HG03469 (cell line): ENCODE results near the gene STXBP5.
"Not testable (repeated sequence)": the region's sequence is repeated elsewhere in the genome, so short reads cannot be mapped to it uniquely, and the experiment has no call there.

Source experiments
- ATAC-seq: cut with Tn5 transposase; IDR thresholded peaks from one replicate; pipeline ENCODE4 v1.9.1; 2021; ENCODE audit warnings: mild to moderate bottlenecking, moderate library complexity, moderate number of reproducible peaks; ENCODE audit not compliant: unreplicated experiment

STXBP5 gene

DNA sequence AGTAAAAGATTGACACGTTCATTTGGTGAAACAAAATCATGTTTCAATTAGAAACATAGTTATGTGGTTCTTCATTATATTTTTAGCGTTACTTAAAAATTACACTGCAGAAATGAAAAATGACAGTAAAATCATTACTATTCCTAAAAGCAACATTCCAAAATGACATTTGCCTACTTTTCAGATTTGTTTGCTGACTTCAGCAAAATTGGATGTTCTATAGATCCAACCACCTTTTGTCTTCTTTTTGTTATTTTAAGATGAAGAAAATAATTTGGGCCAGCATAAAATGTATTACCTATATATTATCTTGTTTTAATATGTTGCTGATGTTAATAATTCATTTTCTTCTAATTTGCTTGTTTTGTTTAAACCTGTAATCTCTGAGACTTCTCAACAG lies 30.5 kb downstream of the STXBP5 start:
- ATAC-seq = no peak

DNA sequence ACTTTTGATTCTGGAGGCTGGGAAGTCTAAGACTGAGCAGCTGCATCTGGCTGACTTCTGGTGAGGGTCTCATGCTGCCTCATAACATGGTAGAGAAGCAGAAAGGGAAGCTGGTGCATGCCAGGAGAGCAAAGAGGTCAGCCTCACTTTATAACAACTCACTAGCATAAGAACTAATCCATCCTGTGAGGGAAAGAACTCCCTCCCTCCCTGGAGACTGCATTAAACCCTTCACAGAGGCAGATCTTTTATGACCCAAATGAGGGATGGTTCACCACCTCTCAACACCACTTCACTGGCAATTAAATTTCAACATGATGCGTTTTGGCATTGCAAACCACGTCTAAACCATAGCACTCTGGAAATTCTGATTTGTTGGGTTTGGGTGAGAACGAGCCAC lies 33.9 kb downstream of the STXBP5 start:
- no peak for ATAC-seq

DNA sequence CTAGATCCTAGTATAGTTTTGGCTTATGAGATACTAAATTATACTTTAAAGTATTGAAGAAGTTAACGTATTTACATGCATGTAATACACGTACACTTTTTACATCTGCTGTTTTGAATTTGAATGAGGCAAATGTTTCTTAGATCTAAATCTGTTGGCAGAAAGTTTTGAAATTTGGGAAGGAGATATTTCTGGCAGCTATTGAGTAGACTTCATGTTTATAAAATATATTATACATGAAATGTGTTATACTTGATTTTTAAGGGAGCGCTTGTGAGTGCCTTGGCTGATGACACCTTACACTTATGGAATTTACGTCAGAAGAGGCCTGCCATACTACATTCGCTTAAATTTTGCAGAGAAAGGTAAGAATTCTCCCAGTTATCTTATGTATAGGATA lies 34.7 kb downstream of the STXBP5 start:
- ATAC-seq = no peak

DNA sequence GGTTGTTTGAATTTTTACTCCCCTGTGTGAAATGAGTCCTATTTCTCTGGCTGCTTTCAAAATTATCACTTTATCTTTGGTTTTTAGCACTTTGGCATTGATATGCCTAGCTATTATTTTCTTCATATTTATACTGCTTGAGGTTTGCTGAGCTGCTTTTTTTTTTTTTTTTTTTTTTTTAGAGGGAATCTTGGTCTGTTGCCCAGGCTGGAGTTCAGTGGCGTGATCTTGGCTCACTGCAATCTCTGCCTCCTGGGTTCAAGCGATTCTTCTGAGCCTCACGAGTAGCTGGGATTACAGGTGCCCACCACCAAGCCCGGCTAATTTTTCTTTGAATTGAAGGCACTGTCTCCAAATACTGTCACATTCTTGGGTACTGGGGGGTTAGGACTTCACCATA lies 40.6 kb downstream of the STXBP5 start:
- no peak for ATAC-seq

DNA sequence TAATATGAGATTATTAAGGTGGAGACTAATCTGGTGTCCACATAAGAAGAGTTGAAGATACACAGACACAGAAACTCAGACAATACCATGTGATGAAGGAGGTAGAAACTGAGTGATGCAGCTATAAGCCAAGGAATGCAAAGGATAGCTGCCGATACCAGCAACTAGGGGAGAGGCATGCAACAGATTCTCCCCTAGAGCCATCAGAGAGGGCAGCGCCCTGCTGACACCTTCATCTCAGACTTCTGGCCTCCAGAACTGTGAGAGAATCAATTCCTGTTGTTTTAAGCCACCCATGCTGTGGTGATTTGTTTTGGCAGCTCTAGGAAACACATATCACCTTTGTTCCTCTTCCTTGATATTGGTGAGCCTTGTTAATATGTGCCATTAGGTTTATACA lies 41.5 kb downstream of the STXBP5 start:
- no peak for ATAC-seq

DNA sequence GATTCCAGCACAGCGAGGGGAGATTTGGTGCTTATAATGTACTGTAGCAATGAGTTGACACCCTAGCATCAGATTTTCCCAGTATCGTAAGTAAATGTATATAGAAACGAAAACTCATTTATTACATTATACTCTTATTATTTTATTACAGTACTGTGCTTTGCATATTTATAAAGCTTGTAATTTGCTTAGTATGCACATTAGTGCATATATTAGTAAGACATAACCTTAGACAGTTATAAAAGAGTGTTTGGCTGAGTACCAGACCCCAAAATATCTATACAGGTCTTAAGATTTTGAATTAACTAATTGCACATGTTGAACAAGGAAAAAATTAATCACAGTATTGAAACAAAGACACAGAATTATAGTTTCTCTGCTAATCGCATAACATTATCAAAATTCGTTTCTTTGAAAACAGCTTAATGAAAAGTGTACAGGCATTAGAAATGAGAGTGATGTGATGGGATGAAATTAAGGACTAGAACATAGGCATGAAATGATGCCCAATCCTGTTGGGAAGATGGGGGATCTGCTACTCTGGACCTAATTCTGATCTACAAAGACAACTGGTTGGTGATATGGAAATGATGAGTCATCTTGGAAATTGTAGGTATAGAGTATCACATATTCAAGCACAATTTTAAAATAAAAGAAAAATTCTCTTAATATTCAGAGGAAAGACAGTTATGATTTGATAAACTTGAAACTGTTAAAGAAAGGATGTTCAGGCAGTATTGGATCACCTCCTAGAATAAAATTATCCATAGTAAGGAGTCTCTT lies 42.8 kb downstream of the STXBP5 start:
- ATAC-seq = no peak

DNA sequence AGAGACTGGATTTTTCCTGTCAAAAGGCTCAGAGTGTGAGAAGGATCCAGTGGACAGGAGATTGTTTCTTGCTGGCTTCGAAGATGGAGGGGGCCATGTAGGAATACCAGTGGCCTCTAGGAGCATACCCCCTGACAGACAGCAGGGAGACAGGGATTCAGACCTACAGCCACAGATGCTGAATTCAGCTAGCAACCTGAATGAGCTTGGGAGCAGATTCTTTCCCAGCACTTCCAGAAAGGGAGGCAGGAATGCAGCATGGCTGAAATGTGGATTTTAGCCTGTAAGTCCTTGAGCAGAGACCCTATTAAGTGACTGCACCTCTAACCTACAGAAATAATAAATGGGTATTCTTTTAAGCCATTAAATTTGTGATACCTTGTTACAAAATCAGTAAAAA lies 44.6 kb downstream of the STXBP5 start:
- ATAC-seq = no peak

DNA sequence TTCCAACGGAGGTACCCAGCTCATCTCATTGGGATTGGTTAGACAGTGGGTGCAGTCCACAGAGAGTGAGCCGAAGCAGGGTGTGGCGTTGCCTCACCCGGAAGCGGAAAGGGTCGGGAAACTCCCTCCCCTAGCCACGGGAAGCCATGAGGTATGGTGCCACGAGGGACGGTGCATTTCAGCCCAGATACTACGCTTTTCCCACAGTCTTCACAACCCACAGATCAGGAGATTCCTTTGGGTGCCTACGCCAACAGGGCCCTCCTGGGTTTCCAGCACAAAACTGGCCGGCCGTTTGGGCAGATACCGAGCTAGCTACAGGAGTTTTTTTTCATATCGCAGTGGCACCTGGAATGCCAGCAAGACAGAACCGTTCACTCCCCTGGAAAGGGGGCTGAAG lies 46.9 kb downstream of the STXBP5 start:
- ATAC-seq = no peak

DNA sequence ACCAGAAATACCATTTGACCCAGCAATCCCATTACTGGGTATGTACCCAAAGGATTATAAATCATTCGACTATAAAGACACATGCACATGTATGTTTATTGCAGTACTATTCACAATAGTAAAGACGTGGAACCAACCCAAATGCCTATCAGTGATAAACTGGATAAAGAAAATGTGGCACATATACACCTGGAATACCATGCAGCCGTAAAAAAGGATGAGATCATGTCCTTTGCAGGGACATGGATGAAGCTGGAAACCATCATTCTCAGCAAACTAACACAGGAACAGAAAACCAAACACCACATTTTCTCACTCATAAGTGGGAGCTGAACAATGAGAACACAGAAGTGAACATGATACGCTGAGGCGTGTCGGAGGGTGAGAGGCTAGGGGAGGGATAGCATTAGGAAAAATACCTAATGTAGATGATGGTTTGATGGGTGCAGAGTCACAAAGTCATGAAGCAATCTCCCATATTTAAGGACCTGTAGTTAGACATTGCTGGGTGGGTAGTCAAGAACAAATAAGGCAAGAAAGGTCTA lies 50.8 kb downstream of the STXBP5 start:
- ATAC-seq = not testable (repeated sequence)

DNA sequence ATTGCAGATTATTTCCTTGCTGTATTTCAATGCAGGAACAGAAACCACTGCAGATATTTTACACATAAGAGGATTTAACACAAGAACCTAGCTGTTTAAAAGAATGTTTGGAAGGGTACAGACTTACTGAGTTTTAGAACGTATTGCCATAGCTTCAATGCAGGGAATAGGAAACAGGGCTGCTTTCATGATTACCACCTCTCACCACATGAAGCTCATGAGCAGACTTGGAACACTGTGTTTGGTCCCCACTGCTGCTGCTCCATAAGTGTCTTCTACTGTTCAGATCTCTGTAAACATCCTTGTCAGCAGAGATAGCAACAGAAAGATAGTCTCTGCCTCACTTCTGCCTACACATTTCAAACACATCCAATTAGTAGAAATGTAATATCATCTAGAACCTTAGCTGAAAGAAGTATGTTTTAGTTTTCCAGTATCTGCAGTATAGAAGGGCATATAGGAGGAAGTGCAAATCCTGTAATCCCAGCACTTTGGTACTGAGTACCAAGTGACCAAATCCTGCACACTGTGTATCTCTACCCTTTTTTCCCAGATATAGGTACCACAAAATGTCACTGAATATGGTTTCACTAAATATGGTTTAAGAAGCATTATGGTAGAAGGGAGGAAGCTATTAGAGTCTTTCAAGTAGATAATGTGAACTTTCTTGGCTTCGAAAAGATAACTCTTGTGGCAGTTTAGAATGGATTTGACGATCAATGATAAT lies 51.9 kb downstream of the STXBP5 start:
- no peak for ATAC-seq

DNA sequence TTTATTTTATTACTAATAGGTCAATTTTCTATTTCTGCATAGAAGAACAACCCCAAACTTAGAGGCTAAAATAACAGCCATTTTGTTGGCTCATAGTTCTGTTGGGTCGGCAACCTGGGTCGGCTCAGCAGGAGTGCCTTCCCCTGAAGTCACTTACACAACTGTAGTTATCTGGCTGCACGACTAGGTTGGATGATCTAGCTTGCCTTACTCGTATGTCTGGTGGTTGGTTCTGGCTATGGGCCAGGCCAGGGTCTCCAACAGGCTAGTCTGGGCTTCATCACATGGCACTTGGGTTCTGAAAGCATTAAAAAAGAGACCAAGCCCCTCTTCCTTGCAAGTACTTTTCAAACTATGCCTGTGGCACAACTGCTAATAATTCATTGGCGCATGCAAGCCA lies 53.5 kb downstream of the STXBP5 start:
- no peak for ATAC-seq

DNA sequence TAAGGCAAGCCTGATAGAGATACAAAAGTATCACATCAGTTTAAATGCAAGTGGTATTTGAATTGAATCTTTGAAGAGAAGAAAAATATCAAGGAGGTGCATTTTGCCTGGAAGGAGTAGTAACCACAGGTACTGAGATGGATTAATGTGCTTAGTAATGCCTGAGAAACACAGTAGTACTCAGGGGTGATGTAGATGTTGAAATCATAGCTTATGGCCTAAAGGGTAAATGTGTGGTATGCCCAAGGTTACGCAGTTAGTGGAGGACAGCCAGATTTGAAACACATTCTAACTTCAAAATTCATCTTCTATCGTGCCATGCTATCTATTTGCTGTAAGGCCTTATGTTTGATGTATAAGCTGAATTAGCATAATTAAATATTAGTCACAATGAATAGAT lies 55.9 kb downstream of the STXBP5 start:
- ATAC-seq = no peak

DNA sequence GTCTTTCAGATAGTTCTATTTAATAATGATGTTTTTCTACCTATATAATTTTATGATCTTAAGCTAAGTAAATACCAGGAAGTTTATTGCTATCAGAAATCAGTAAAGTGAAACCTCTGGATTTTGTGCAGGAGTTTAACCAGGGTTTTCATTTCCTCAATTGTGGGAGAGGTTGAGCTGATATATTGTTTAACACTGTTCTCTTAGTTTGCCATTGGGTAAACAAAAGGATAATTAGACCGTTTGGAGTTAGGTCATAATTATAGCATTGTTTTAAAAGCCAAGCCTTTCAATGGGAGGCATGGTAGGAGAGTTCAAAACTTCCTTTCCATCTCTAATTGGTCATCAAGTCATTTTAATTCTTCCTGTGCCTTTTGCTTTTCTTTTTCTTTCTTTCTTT lies 58.7 kb downstream of the STXBP5 start:
- ATAC-seq = no peak

DNA sequence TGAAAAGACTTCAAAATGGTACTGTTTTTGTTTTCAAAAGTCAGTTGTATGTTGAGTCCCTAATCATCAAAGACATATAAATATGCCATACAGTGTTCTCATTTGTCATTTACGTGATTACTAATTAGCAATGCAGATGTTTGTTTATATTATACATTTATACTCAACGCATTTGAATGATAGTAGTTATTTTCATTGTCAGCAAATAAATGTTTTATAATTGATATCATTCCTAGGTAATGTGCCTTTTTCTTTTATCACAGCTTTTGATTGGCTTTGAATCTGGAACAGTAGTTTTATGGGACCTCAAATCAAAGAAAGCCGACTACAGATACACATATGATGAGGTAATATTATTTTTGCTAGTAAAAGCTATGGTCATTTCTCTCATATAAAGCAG lies 62.6 kb downstream of the STXBP5 start:
- no peak for ATAC-seq

DNA sequence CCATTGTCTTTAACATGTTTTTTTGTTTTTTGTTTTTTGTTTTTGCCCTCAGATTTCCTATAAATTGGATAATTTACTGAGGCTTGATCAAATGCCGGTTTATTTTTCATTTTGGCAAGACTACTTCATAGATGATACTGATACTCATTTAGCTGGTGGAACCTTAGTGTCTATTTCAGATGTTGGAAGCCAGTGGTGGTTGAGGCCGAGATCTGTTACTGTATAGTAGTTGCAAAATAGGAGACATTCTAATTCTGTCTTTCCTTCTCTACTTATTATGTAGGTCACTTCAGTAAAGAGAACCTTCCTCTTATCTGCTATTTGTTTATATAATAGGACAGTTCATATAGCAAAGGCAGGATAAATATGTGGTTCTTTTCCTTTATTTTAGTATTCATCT lies 63.4 kb downstream of the STXBP5 start:
- ATAC-seq = no peak

DNA sequence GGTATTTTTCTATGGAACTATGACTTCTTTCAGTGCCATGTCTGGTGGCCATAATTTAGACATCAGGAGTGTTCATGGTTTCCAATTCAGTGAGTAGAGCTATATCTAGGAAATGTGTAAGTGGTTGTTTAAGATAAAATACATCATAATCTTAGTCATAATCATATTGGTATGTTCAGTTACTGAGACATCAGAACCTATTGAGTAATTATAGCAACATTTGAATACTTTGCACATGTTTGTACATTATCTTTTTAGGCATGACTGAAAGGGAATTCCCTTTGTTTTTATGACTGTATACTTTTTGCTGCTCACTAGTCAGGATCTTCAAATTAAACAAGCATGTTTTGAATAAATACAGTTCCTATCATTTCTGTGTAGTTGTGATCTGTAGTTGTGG lies 64.0 kb downstream of the STXBP5 start:
- ATAC-seq = no peak

DNA sequence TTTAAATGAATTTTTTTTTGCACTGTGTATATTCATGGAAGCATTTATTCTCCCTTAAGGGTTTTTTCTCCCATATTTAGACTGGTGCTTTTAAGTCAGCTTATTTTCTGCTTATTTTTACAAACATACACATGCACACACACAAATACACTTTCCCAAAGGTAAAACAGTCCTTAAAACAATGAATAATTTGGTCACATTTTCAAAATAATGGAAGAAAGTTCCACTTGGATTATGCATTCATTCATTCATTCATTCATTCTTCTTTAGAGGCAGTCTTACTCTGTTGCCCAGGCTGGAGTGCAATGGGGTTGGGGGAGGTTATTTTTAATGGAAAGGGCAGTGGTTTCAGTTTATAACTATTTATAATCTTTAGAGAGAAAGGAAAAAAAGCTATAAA lies 69.8 kb downstream of the STXBP5 start:
- ATAC-seq = no peak

DNA sequence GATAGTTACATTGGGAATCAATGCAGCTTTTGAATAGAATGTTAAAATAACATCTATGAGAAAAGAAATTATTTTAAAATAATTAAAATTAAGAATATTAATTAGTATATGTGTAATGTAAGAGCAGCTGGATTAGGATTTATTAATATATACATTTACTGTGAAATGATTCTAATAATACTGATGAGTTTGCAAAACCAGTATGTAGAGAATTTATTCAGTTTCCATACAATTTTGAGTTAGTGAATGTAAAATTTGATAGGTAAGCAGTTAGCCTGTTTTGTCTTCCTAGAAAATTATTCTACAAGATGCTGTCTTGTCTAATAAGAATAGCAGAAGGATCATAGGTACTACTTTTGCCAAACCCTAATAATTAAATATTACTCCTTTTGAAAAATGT lies 70.6 kb downstream of the STXBP5 start:
- ATAC-seq = no peak

DNA sequence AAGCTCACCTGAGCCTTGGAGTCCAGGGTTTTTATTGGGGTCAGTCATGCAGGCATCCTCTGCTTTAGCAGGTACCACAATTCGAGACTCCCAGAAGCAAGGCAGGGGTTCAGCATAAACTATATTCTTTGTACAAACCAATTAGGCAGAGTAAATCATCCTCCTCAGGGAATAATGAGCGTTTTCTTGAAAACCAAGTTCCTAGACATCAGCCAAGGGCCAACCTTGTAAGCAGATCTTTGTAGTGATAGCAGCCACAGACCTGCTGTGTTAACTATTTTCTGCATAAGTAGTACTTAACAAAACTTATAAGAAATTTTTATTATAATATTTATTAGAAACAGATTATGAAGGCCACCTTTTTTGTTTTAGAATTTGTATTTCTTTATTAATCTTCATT lies 74.7 kb downstream of the STXBP5 start:
- no peak for ATAC-seq

DNA sequence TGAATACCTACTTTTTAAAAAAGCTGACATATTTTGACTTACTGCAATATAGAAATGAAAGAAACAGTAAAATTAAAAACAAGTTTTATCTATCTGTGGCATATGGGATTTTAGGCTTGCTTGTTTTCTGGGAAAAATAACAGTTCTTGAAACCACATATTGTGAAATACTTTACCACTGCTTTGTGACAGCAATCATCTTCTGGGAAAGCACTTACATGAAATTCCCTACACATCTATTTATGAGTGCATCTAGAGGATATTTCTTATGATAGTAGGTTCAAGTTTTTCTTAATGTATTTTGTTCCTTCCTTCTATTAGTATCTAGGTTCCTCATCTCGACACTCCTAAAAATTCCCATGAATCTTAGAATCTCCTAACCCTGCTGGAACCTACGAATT lies 75.2 kb downstream of the STXBP5 start:
- ATAC-seq = no peak

DNA sequence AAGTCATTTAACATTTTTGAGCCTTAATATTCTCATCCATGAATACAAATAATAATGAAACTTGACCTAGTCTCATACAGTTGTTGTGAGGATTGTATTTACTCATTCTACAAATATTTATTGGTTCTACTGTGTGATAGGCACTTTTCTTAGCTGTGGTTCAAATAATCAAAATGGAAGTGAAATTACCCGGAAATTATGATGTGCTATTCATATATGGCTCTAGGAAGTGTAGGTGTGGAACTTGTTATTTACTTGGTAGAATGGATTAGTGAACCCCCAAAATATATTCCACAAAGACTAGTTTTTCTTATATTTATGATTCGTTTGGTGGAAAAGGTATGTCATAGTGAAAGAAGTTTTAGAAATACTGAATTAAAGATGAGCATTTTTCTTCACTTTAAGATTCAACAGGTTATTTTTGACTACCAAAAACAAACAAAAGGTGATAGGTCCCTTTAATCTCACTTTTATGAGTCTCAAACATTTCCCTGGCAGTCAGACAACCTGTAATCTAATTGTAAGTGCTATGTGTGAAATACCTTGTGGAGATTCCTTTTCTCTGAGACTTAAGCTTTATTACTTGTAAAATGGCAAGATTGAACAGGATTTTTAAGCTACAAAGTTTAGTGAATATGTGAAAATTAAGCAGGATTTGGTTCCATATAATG lies 77.8 kb downstream of the STXBP5 start:
- no peak for ATAC-seq

DNA sequence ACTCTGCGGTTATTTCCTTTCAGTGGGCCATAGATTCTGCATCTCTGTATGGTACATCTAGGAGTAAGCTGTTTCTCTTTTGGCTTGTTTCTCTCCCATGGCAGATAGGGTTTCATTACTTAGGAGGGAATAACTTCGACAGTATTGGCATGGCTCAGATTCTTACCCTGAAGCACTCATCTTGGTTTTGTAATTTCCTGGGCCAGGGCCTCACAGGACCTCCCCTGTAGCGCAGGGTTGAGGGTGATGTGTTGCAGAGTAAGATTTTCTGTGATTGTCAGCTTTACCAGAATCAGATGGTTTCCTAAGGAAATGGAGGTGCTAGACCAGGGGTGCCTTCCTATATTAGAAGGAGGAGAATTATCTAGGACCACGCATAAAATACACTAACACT lies 78.3 kb downstream of the STXBP5 start:
- no peak for ATAC-seq
